IMR-90 (cell line): ENCODE results near the gene VASH1. TPM values are rescaled to one million over a fixed set of nuclear protein-coding genes. Genes with fewer than 3 reads are reported as not detected.
A peak's percentile ranks its signal among the peaks of the same experiment; 100 is the strongest.

Experiments
- BHLHE40 ChIP-seq: fragments of 150-350 bp; IDR thresholded peaks from 2 replicates; pipeline ENCODE4 v1.6.1; 2016; ENCODE audit warnings: mild to moderate bottlenecking, low read depth, low read length
- MAZ ChIP-seq: IDR thresholded peaks from 2 replicates; pipeline ENCODE4 v1.6.1; 2012; ENCODE audit warnings: low read depth, mild to moderate bottlenecking, low read length, improper control_type of control experiment, moderate library complexity, borderline replicate concordance
- polyA plus RNA-seq, 3 experiments: library from polyadenylated mRNA; depleted of rRNA; stranded (reverse); fragments of >200 nt; gene quantifications; 2 replicates each; pipeline ENCODE4 v1.2.3, GENCODE V29; 2012; ENCODE audit warnings: low replicate concordance in 1 of 3
- total RNA-seq: library from RNA; depleted of rRNA; stranded (reverse); fragments of >200 nt; gene quantifications from 2 replicates; pipeline ENCODE4 v1.2.3, GENCODE V29; 2012
- TF ChIP-seq, protein P1 (sequence below): fragments of 150-350 bp; IDR thresholded peaks from 2 replicates; pipeline ENCODE4 v1.6.1; 2017; ENCODE audit warnings: mild to moderate bottlenecking, antibody characterized with exemption, low read length, low read depth

VASH1 gene
- total and polyA plus RNA-seq, 2 of the 4 experiments (the other 2 are of a cell fraction) = 2.0 to 9.5 TPM

DNA sequence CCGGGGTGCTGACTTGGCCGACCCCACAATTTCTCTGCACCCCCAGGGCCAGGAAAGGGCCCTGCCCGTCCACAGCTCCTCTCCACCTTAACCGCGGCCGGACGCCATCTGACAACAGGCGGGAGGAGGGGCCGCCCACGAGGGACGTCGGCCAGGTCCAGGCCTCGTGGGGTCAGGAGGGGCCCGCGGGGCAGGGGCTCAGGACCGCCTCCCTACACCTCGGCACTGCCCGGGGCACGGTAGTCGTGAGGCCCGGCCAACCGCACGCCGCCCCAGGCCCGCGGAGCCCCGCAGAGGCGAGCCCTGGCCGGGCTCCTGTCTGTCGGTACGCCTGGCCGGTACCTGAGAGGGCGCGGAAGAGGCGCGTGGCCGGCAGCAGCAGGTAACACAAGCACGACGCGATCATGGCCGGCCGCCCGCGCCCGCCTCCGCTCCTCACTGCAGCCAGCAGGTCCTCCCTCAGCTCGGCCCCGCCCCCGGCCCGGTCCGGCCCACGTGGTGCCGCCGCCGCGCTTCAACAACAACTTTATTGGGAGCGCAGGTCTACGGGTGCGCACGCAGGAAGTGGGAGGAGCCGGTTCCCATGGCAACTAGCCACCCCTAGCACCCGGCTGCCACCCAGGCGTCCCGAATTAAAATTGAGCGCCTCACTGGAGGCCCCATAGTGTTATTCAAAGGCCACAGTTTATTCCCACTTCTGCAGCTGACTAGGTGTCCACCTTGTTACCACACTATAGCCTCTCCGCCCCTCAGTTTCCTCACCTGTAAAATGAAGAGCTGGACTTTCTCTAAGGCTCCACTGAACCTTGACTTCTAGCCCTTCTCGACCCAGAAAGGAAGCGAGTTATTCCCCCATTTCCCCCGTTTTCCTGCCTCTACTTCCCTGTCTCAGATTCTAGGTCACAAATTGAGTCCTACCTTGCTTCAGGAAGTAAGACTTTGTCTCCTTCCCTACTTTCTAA is 51.4 kb downstream of the VASH1 start, which contains the start of gene ANGEL1 (continued):
- TF ChIP-seq, protein P1, sequence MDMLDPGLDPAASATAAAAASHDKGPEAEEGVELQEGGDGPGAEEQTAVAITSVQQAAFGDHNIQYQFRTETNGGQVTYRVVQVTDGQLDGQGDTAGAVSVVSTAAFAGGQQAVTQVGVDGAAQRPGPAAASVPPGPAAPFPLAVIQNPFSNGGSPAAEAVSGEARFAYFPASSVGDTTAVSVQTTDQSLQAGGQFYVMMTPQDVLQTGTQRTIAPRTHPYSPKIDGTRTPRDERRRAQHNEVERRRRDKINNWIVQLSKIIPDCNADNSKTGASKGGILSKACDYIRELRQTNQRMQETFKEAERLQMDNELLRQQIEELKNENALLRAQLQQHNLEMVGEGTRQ = peak; percentile 98
- TF ChIP-seq BHLHE40 (peak; percentile 24; the same call in 1 of the 2 replicates), MAZ (peak; percentile 94; the same call in 1 of the 2 replicates)
